NCI-H1417 treated with DMSO at 0.1 percent for 48 hours (cell line): ENCODE measurements around the gene CA12.

Source experiments
- DNase-seq: peaks from one replicate; lab custom pipeline; 2025; lab: John Stamatoyannopoulos, UW

CA12 gene

GRCh38 chr15:63374686-63375520 is 6.7 kb downstream of the CA12 start:
- no peak for DNase-seq

- DNase-seq = no peak
Measured at GRCh38 chr15:63373866-63374548, 7.6 kb downstream of the CA12 start.

- DNase-seq = no peak
Measured at GRCh38 chr15:63373330-63373729, 8.3 kb downstream of the CA12 start.

GRCh38 chr15:63372753-63373152 is 8.9 kb downstream of the CA12 start:
- no peak for DNase-seq

- no peak for DNase-seq
Measured at GRCh38 chr15:63372018-63372705, 9.5 kb downstream of the CA12 start.

- DNase-seq = no peak
Measured at GRCh38 chr15:63371297-63371918, 10.2 kb downstream of the CA12 start.

GRCh38 chr15:63370764-63371163 is 10.9 kb downstream of the CA12 start:
- DNase-seq = no peak

GRCh38 chr15:63369781-63370180 is 11.9 kb downstream of the CA12 start:
- no peak for DNase-seq

GRCh38 chr15:63369296-63369695 is 12.3 kb downstream of the CA12 start:
- DNase-seq = no peak

GRCh38 chr15:63368503-63368902 is 13.1 kb downstream of the CA12 start:
- no peak for DNase-seq

GRCh38 chr15:63367900-63368299 is 13.7 kb downstream of the CA12 start:
- no peak for DNase-seq

- no peak for DNase-seq
Measured at GRCh38 chr15:63367390-63367789, 14.3 kb downstream of the CA12 start.

- no peak for DNase-seq
Measured at GRCh38 chr15:63366451-63366850, 15.2 kb downstream of the CA12 start.

- no peak for DNase-seq
Measured at GRCh38 chr15:63365273-63365680, 16.4 kb downstream of the CA12 start.

- no peak for DNase-seq
Measured at GRCh38 chr15:63364399-63365272, 17.0 kb downstream of the CA12 start.

GRCh38 chr15:63363292-63363691 is 18.4 kb downstream of the CA12 start:
- DNase-seq = no peak

- DNase-seq = no peak
Measured at GRCh38 chr15:63362885-63363284, 18.8 kb downstream of the CA12 start.

GRCh38 chr15:63362196-63362595 is 19.4 kb downstream of the CA12 start:
- no peak for DNase-seq

GRCh38 chr15:63360170-63360569 is 21.5 kb downstream of the CA12 start:
- DNase-seq = no peak

- no peak for DNase-seq
Measured at GRCh38 chr15:63358241-63359029, 23.2 kb downstream of the CA12 start.

- DNase-seq = no peak
Measured at GRCh38 chr15:63357731-63358130, 23.9 kb downstream of the CA12 start.
